Natural killer cell (primary cell): ENCODE data around the gene TRIP4. TPM values are rescaled to one million over a fixed set of nuclear protein-coding genes. Genes with fewer than 3 reads are reported as not detected.
A peak's percentile ranks its signal among the peaks of the same experiment; 100 is the strongest.

Experiments used
- ATAC-seq, 3 donors: fragments of 150-1000 bp in 2 of 3; fragments of 200-7000 bp in 1 of 3; cut with Tn5 transposase; 1 replicate in 1 of 3; 2 replicates in 2 of 3; pipeline ENCODE4 v1.10.0; 2021; ENCODE audit warnings: mild to moderate bottlenecking in 2 of 3, moderate library complexity in 2 of 3
- DNase-seq, 2 donors: peaks; one replicate each; pipeline versions ENCODE4 v3.0.0 to v3.0.0-alpha.2; 2013 to 2021; ENCODE audit warnings: mixed read lengths in 1 of 2
- H3K27ac ChIP-seq: one replicate; pipeline ENCODE4 v1.5.1; 2013; ENCODE audit warnings: mild to moderate bottlenecking, low read length
- H3K27me3 ChIP-seq: one replicate; pipeline ENCODE4 v1.6.1; 2013; ENCODE audit warnings: low read length; ENCODE audit not compliant: control insufficient read depth, insufficient read depth
- H3K36me3 ChIP-seq: one replicate; pipeline ENCODE4 v1.6.1; 2013; ENCODE audit warnings: low read length; ENCODE audit not compliant: control insufficient read depth, insufficient read depth
- H3K4me1 ChIP-seq: one replicate; pipeline ENCODE4 v1.6.1; 2013; ENCODE audit warnings: low read length; ENCODE audit not compliant: control insufficient read depth, insufficient read depth
- H3K4me3 ChIP-seq: one replicate; pipeline ENCODE4 v1.5.1; 2013; ENCODE audit warnings: low read length
- H3K9me3 ChIP-seq: one replicate; pipeline ENCODE4 v1.6.1; 2013; ENCODE audit warnings: low read length; ENCODE audit not compliant: control insufficient read depth, insufficient read depth
- H3K27ac Mint-ChIP-seq, 2 donors: one replicate each; pipeline ENCODE4 v1.8.0; 2022; ENCODE audit warnings: mild to moderate bottlenecking in 2 of 2, mixed read lengths in 2 of 2, moderate library complexity in 1 of 2
- H3K27me3 Mint-ChIP-seq, 2 donors: one replicate each; pipeline ENCODE4 v1.8.0; 2022; ENCODE audit warnings: low read depth in 2 of 2, mixed read lengths in 2 of 2
- H3K36me3 Mint-ChIP-seq: one replicate; pipeline ENCODE4 v1.8.0; 2022; ENCODE audit warnings: mixed read lengths
- H3K4me1 Mint-ChIP-seq, 2 donors: one replicate each; pipeline ENCODE4 v1.8.0; 2022; ENCODE audit warnings: mixed read lengths in 2 of 2
- H3K4me3 Mint-ChIP-seq: one replicate; pipeline ENCODE4 v1.8.0; 2022; ENCODE audit warnings: mild to moderate bottlenecking, moderate library complexity, mixed read lengths
- H3K9me3 Mint-ChIP-seq, 2 donors: one replicate each; pipeline ENCODE4 v1.8.0; 2022; ENCODE audit warnings: mixed read lengths in 2 of 2
- WGBS: methylation state at CpG from one replicate; pipeline ENCODE4 v1.1.7; 2013; ENCODE audit warnings: missing lambda C conversion rate; ENCODE audit not compliant: insufficient coverage; 5-methylcytosine and 5-hydroxymethylcytosine counted together
- intact Hi-C: fragments of 100-400 bp; cut with micrococcal nuclease; formaldehyde crosslinking; loops from one replicate; pipeline ENCODE4 v1.14.2; 2022
- total RNA-seq, 4 donors: library from RNA; stranded (reverse); fragments of 120-200 nt in 1 of 4; gene quantifications; one replicate each; pipeline versions ENCODE4 v1.2.3 to v1.2.4, GENCODE V29; 2013 to 2022
- TF ChIP-seq, protein P1 (sequence below): fragments of 200-600 bp; IDR thresholded peaks from one replicate; pipeline ENCODE4 v1.8.0; 2022; ENCODE audit warnings: antibody characterized with exemption

The TRIP4 gene
- total RNA-seq, 3 donors from 2014 or later (not counting 1 experiment from before 2014, with no cell fraction given) = 32.9 to 37.1 (median 33.7) TPM

DNA sequence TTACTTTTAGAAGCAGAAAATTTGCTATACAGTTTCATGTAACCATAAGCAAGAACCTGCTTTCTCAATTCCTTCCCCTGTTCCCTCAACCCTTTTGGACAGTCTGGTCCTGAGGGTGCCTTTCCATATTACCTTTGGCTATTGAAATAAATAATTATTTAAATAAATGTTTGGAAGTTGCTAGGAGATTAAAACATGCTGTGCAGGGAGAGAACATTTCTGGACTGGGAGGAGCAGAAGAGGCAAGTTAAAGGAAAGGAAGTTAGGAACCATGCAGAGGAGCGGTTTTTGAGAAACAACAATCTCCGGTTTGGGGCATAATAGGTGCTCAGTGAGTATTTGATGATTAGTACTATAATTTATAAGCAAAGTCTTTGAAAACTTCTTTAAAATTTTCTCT lies 114.5 kb downstream of the TRIP4 start:
- 71% methylated on average over 2 of the region's 2 CpGs for WGBS
- intact Hi-C loops = no loop called here
- peak overlapping the region; percentile 63 to 85 for H3K27ac Mint-ChIP-seq

DNA sequence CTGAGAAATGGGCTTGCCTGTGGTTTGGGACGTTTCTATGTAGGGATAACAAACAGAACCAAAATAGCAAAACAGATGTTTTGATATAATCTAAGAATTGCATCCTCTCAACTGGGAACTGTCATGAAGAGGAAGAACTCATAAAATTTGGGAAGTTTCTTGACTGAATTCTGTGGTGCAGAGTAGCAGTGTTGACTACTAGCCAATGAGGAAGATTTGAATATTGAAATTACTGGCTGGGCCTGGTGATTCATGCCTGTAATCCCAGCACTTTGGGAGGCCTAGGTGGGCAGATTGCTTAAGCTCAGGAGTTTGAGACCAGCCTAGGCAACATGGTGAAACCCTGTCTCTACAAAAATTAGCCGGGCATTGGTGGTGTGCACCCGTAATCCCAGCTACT lies 114.9 kb downstream of the TRIP4 start:
- DNase-seq (no peak), ATAC-seq (no peak)
- Mint-ChIP-seq H3K9me3 (no peaks in the 10 kb centered on the region), H3K4me1 (peaks cover 61 to 64% of the 10 kb centered on the region in 2 donors), H3K27me3 (no peaks in the 10 kb centered on the region), H3K36me3 (peaks cover 18% of the 10 kb centered on the region), H3K27ac (peak overlapping the region; percentile 63 to 85), H3K4me3 (peak overlapping the region; percentile 7)
- peaks cover 17% of the 10 kb centered on the region for H3K4me1 ChIP-seq
- no peaks in the 10 kb centered on the region for H3K9me3 ChIP-seq
- WGBS = 98% methylated on average over 2 of the region's 3 CpGs
- no peaks in the 10 kb centered on the region for H3K27me3 ChIP-seq
- peak overlapping the region; percentile 35 for H3K27ac ChIP-seq
- TF ChIP-seq, protein P1, sequence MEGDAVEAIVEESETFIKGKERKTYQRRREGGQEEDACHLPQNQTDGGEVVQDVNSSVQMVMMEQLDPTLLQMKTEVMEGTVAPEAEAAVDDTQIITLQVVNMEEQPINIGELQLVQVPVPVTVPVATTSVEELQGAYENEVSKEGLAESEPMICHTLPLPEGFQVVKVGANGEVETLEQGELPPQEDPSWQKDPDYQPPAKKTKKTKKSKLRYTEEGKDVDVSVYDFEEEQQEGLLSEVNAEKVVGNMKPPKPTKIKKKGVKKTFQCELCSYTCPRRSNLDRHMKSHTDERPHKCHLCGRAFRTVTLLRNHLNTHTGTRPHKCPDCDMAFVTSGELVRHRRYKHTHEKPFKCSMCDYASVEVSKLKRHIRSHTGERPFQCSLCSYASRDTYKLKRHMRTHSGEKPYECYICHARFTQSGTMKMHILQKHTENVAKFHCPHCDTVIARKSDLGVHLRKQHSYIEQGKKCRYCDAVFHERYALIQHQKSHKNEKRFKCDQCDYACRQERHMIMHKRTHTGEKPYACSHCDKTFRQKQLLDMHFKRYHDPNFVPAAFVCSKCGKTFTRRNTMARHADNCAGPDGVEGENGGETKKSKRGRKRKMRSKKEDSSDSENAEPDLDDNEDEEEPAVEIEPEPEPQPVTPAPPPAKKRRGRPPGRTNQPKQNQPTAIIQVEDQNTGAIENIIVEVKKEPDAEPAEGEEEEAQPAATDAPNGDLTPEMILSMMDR = no peak
- intact Hi-C loops = no loop called here
- H3K36me3 ChIP-seq = peaks cover 17% of the 10 kb centered on the region
- H3K4me3 ChIP-seq = no peak overlapping the region

More for the DNA sequence above, 114.5 kb downstream of the TRIP4 start:
- Mint-ChIP-seq H3K4me1 (peaks cover 57 to 64% of the 10 kb centered on the region in 2 donors), H3K27me3 (no peaks in the 10 kb centered on the region), H3K4me3 (no peak overlapping the region), H3K36me3 (peaks cover 18% of the 10 kb centered on the region), H3K9me3 (no peaks in the 10 kb centered on the region)
- Histone ChIP-seq H3K27me3 (no peaks in the 10 kb centered on the region), H3K9me3 (no peaks in the 10 kb centered on the region), H3K27ac (no peak overlapping the region), H3K4me1 (peaks cover 13% of the 10 kb centered on the region), H3K36me3 (peaks cover 19% of the 10 kb centered on the region), H3K4me3 (no peak overlapping the region)
- TF ChIP-seq, protein P1 = no peak
- ATAC-seq = no peak
- DNase-seq = no peak

- Histone ChIP-seq H3K27ac (peak overlapping the region; percentile 35), H3K27me3 (no peaks in the 10 kb centered on the region), H3K4me3 (no peak overlapping the region), H3K36me3 (peaks cover 17% of the 10 kb centered on the region), H3K9me3 (no peaks in the 10 kb centered on the region), H3K4me1 (peaks cover 20% of the 10 kb centered on the region)
- Mint-ChIP-seq H3K27ac (peak overlapping the region; percentile 63 to 85), H3K9me3 (no peaks in the 10 kb centered on the region), H3K4me1 (peaks cover 67 to 69% of the 10 kb centered on the region in 2 donors), H3K27me3 (no peaks in the 10 kb centered on the region), H3K36me3 (peaks cover 18% of the 10 kb centered on the region), H3K4me3 (peak overlapping the region; percentile 4)
- TF ChIP-seq, protein P1 = no peak
- intact Hi-C loops = no loop called here
- DNase-seq (peak in 1 of 2 donors; percentile 39), ATAC-seq (peak in 2 of 3 donors; percentile 49 to 60)
- 24% methylated on average over 3 of the region's 4 CpGs for WGBS
Measured at GRCh38 chr15:64503197-64503596, 115.6 kb downstream of the TRIP4 start.

DNA sequence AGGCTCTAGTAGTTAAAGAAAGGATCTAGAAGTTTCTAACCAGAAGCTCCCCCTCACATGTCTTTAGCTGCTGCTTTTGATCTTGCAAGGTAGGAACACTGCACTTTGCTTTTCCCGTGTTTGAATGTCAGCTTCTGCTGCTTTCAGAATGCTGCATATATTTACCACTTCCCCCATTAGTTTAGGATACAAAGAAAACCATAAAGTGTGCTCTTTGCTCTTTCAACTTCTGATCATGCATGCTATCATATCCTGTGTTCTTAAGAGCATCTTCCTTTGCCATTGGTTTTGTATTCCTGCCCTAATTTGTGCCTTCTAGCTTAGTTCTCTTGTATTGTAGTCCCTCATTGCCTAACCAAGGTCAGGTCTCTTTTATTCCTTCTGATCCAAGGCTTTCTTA lies 116.0 kb downstream of the TRIP4 start:
- DNase-seq = peak in 1 of 2 donors; percentile 53
- intact Hi-C loops = no loop called here
- Histone ChIP-seq H3K9me3 (no peaks in the 10 kb centered on the region), H3K36me3 (peaks cover 17% of the 10 kb centered on the region), H3K27me3 (no peaks in the 10 kb centered on the region), H3K27ac (peak overlapping the region; percentile 35), H3K4me1 (peaks cover 20% of the 10 kb centered on the region), H3K4me3 (no peak overlapping the region)
- TF ChIP-seq, protein P1 = no peak
- ATAC-seq = peak in 1 of 3 donors; percentile 13
- H3K4me3 Mint-ChIP-seq = peak overlapping the region; percentile 4
- no peaks in the 10 kb centered on the region for H3K27me3 Mint-ChIP-seq
- H3K4me1 Mint-ChIP-seq = peaks cover 67 to 71% of the 10 kb centered on the region in 2 donors
- H3K27ac Mint-ChIP-seq = peak overlapping the region; percentile 63 to 85
- 0% methylated on average over 1 of the region's 1 CpG for WGBS
- H3K36me3 Mint-ChIP-seq = peaks cover 18% of the 10 kb centered on the region
- no peaks in the 10 kb centered on the region for H3K9me3 Mint-ChIP-seq
